SU-DHL-6 (cell line): ENCODE data around the gene PPP1R12A.

ENCODE experiments used
- H2AFZ ChIP-seq: fragments of 200-600 bp; sonication (generic); 2 replicates; pipeline ENCODE4 v1.6.1; 2014; ENCODE audit warnings: low read depth, mild to moderate bottlenecking, moderate library complexity, mixed read lengths, antibody characterized with exemption, low read length; ENCODE audit not compliant: severe bottlenecking
- H3F3A ChIP-seq: fragments of 200-600 bp; shearing (Covaris generic); 2 replicates; pipeline ENCODE4 v1.6.0; 2016; ENCODE audit warnings: antibody characterized with exemption, mild to moderate bottlenecking; ENCODE audit not compliant: insufficient read depth
- H3K27ac ChIP-seq: fragments of 200-600 bp; sonication (generic); 2 replicates; pipeline ENCODE4 v1.5.1; 2016; ENCODE audit warnings: low read depth, mild to moderate bottlenecking, low read length, moderate library complexity, mixed read lengths
- H3K27me3 ChIP-seq: fragments of 200-600 bp; sonication (generic), shearing (Covaris generic); 2 replicates; pipeline ENCODE4 v1.6.0; 2014; ENCODE audit warnings: mild to moderate bottlenecking, low read length
- H3K36me3 ChIP-seq: fragments of 200-600 bp; sonication (generic); 2 replicates; pipeline ENCODE4 v1.6.1; 2014; ENCODE audit warnings: mild to moderate bottlenecking, low read length, mixed read lengths
- H3K4me2 ChIP-seq: fragments of 300-600, 200-600 bp; shearing (Covaris generic), sonication (generic); 2 replicates; pipeline ENCODE4 v1.6.0; 2014; ENCODE audit warnings: low read length, low read depth, mild to moderate bottlenecking; ENCODE audit not compliant: poor library complexity, severe bottlenecking
- H3K4me3 ChIP-seq: fragments of 200-600 bp; sonication (generic); 2 replicates; pipeline ENCODE4 v1.5.1; 2014; ENCODE audit warnings: antibody characterized with exemption, low read length, mild to moderate bottlenecking, mixed read lengths; ENCODE audit not compliant: insufficient read depth, poor library complexity, severe bottlenecking
- H3K79me2 ChIP-seq: fragments of 200-600 bp; sonication (generic); 2 replicates; pipeline ENCODE4 v1.6.1; 2014; ENCODE audit warnings: mild to moderate bottlenecking, low read length, moderate library complexity; ENCODE audit not compliant: insufficient read depth
- H3K9ac ChIP-seq: fragments of 200-600 bp; sonication (generic); 2 replicates; pipeline ENCODE4 v1.7.0; 2014; ENCODE audit warnings: mild to moderate bottlenecking, low read length
- H3K9me2 ChIP-seq: fragments of 200-600 bp; sonication (generic); replicated peaks from 2 replicates; pipeline ENCODE4 v1.6.1; 2014; ENCODE audit warnings: low read length; ENCODE audit not compliant: insufficient read depth
- H3K9me3 ChIP-seq: fragments of 200-600 bp; sonication (generic); 2 replicates; pipeline ENCODE4 v1.6.1; 2014; ENCODE audit warnings: low read length, mixed read lengths; ENCODE audit not compliant: insufficient read depth
- H4K20me1 ChIP-seq: fragments of 200-600 bp; sonication (generic); 2 replicates; pipeline ENCODE4 v1.6.1; 2014; ENCODE audit warnings: low read depth, mild to moderate bottlenecking, antibody characterized with exemption, low read length, moderate library complexity, mixed read lengths
- CTCF ChIP-seq: fragments of 200-600 bp; sonication (generic); IDR thresholded peaks from one replicate; pipeline ENCODE4 v1.5.1; 2017; ENCODE audit warnings: antibody characterized with exemption, mild to moderate bottlenecking, low read length, moderate library complexity; ENCODE audit not compliant: insufficient read depth, poor library complexity, severe bottlenecking
- EZH2phosphoT487 ChIP-seq: fragments of 200-600 bp; sonication (generic), shearing (Covaris generic); conservative IDR thresholded peaks from 2 replicates; pipeline ENCODE4 v1.6.1; 2018; ENCODE audit warnings: mild to moderate bottlenecking, antibody characterized with exemption, low read length, moderate library complexity, mixed read lengths

PPP1R12A gene

GRCh38 chr12:79908366-79908765, 26.5 kb downstream of the PPP1R12A start:
- no peak overlapping the region for H3K4me2 ChIP-seq
- no peaks in the 10 kb centered on the region for H3K9me2 ChIP-seq
- TF ChIP-seq CTCF (no peak), EZH2phosphoT487 (no peak)
- H3K9ac ChIP-seq, result no peak overlapping the region
- no peaks in the 10 kb centered on the region for H3K27me3 ChIP-seq
- H3K79me2 ChIP-seq, result peaks cover 100% of the 10 kb centered on the region
- peaks cover 41% of the 10 kb centered on the region for H4K20me1 ChIP-seq
- no peaks in the 10 kb centered on the region for H3F3A ChIP-seq
- H3K36me3 ChIP-seq, result peaks cover 3% of the 10 kb centered on the region; the same call in 1 of the 2 replicates
- H3K4me3 ChIP-seq, result no peak overlapping the region
- H2AFZ ChIP-seq, result no peak overlapping the region
- no peaks in the 10 kb centered on the region for H3K9me3 ChIP-seq
- H3K27ac ChIP-seq, result no peak overlapping the region

GRCh38 chr12:79901506-79901905, 33.4 kb downstream of the PPP1R12A start:
- Histone ChIP-seq H3K27ac (no peak overlapping the region), H4K20me1 (peaks cover 41% of the 10 kb centered on the region), H3K9me3 (no peaks in the 10 kb centered on the region), H3K79me2 (peaks cover 98% of the 10 kb centered on the region), H2AFZ (no peak overlapping the region), H3K4me2 (no peak overlapping the region), H3K9ac (no peak overlapping the region), H3F3A (no peaks in the 10 kb centered on the region), H3K9me2 (no peaks in the 10 kb centered on the region), H3K36me3 (peaks cover 3% of the 10 kb centered on the region; the same call in 1 of the 2 replicates), H3K4me3 (no peak overlapping the region), H3K27me3 (no peaks in the 10 kb centered on the region)
- TF ChIP-seq CTCF, result no peak
- TF ChIP-seq EZH2phosphoT487, result no peak

- TF ChIP-seq EZH2phosphoT487, result no peak
- Histone ChIP-seq H3K4me2 (no peak overlapping the region), H3K36me3 (peaks cover under 1% of the 10 kb centered on the region; the same call in 1 of the 2 replicates), H4K20me1 (peaks cover 40% of the 10 kb centered on the region), H3F3A (no peaks in the 10 kb centered on the region), H3K27me3 (no peaks in the 10 kb centered on the region), H3K9ac (no peak overlapping the region), H3K4me3 (no peak overlapping the region), H3K9me3 (no peaks in the 10 kb centered on the region), H2AFZ (no peak overlapping the region), H3K9me2 (no peaks in the 10 kb centered on the region), H3K79me2 (peaks cover 99% of the 10 kb centered on the region), H3K27ac (no peak overlapping the region)
Observed at GRCh38 chr12:79900951-79901350, 33.9 kb downstream of the PPP1R12A start.

- H3K4me3 ChIP-seq, result no peak overlapping the region
- H3K27ac ChIP-seq, result no peak overlapping the region
- H3K4me2 ChIP-seq, result no peak overlapping the region
- H3F3A ChIP-seq, result no peaks in the 10 kb centered on the region
- peaks cover 99% of the 10 kb centered on the region for H3K79me2 ChIP-seq
- H3K36me3 ChIP-seq, result no peaks in the 10 kb centered on the region
- H2AFZ ChIP-seq, result no peak overlapping the region
- H3K9me3 ChIP-seq, result no peaks in the 10 kb centered on the region
- H3K27me3 ChIP-seq, result no peaks in the 10 kb centered on the region
- no peak overlapping the region for H3K9ac ChIP-seq
- peaks cover 38% of the 10 kb centered on the region for H4K20me1 ChIP-seq
- H3K9me2 ChIP-seq, result no peaks in the 10 kb centered on the region
- no peak for TF ChIP-seq EZH2phosphoT487
- TF ChIP-seq CTCF, result no peak
Observed at GRCh38 chr12:79900199-79900598, 34.7 kb downstream of the PPP1R12A start.
